DMS53 treated with DMSO at 0.1 percent for 48 hours (cell line): Measurements from ENCODE around the gene RCVRN.

Experiments used
- DNase-seq: peaks from one replicate; lab custom pipeline; 2025; ENCODE audit not compliant: unreplicated experiment; lab: John Stamatoyannopoulos, UW

The RCVRN gene

GRCh38 chr17:9905078-9905415 is at the start of gene RCVRN:
TSS of gene RCVRN (minus strand) at chr17:9905271. CDS start at chr17:9905180, 91 bp downstream.
- DNase-seq = no peak

- DNase-seq = no peak
Measured at GRCh38 chr17:9953492-9953891, 48.4 kb upstream of the RCVRN start.

GRCh38 chr17:9951803-9952202 is 46.7 kb upstream of the RCVRN start:
- no peak for DNase-seq

GRCh38 chr17:9948928-9949327 is 43.9 kb upstream of the RCVRN start:
- DNase-seq = no peak

- no peak for DNase-seq
Measured at GRCh38 chr17:9944704-9945103, 39.6 kb upstream of the RCVRN start.

GRCh38 chr17:9943343-9943742 is 38.3 kb upstream of the RCVRN start:
- no peak for DNase-seq

GRCh38 chr17:9942885-9943284 is 37.8 kb upstream of the RCVRN start:
- no peak for DNase-seq

- DNase-seq = no peak
Measured at GRCh38 chr17:9941305-9941704, 36.2 kb upstream of the RCVRN start.

GRCh38 chr17:9940841-9941240 is 35.8 kb upstream of the RCVRN start:
- DNase-seq = no peak

- no peak for DNase-seq
Measured at GRCh38 chr17:9938764-9939163, 33.7 kb upstream of the RCVRN start.

GRCh38 chr17:9937901-9938300 is 32.8 kb upstream of the RCVRN start:
- DNase-seq = no peak

- DNase-seq = no peak
Measured at GRCh38 chr17:9937241-9937761, 32.2 kb upstream of the RCVRN start.

- no peak for DNase-seq
Measured at GRCh38 chr17:9936095-9936494, 31.0 kb upstream of the RCVRN start.

GRCh38 chr17:9935408-9935807 is 30.3 kb upstream of the RCVRN start:
- no peak for DNase-seq

GRCh38 chr17:9934331-9934730 is 29.3 kb upstream of the RCVRN start:
- DNase-seq = no peak

GRCh38 chr17:9932491-9932890 is 27.4 kb upstream of the RCVRN start:
- no peak for DNase-seq

- DNase-seq = no peak
Measured at GRCh38 chr17:9931144-9931741, 26.2 kb upstream of the RCVRN start.

- DNase-seq = no peak
Measured at GRCh38 chr17:9929871-9930270, 24.8 kb upstream of the RCVRN start.

GRCh38 chr17:9928601-9929333 is 23.7 kb upstream of the RCVRN start:
- peak; percentile 4 for DNase-seq

- no peak for DNase-seq
Measured at GRCh38 chr17:9926150-9926804, 21.2 kb upstream of the RCVRN start.

GRCh38 chr17:9925457-9925856 is 20.4 kb upstream of the RCVRN start:
- DNase-seq = no peak

GRCh38 chr17:9924735-9925191 is 19.7 kb upstream of the RCVRN start:
- peak; percentile 41 for DNase-seq
